GM18499 (cell line): ENCODE measurements around the gene ACLY.
"Not testable (repeated sequence)": the region's sequence is repeated elsewhere in the genome, so short reads cannot be mapped to it uniquely, and the experiment has no call there.

Source experiments
- ATAC-seq: cut with Tn5 transposase; IDR thresholded peaks from one replicate; pipeline ENCODE4 v1.9.1; 2021; ENCODE audit warnings: moderate number of reproducible peaks; ENCODE audit not compliant: insufficient read depth, unreplicated experiment

The ACLY gene

GRCh38 chr17:41837761-41838538, 80.8 kb downstream of the ACLY start, which contains the start of gene KLHL10:
TSS of gene KLHL10 (plus strand) at chr17:41837825. CDS start at chr17:41837933, 108 bp downstream.
- ATAC-seq: no peak

DNA sequence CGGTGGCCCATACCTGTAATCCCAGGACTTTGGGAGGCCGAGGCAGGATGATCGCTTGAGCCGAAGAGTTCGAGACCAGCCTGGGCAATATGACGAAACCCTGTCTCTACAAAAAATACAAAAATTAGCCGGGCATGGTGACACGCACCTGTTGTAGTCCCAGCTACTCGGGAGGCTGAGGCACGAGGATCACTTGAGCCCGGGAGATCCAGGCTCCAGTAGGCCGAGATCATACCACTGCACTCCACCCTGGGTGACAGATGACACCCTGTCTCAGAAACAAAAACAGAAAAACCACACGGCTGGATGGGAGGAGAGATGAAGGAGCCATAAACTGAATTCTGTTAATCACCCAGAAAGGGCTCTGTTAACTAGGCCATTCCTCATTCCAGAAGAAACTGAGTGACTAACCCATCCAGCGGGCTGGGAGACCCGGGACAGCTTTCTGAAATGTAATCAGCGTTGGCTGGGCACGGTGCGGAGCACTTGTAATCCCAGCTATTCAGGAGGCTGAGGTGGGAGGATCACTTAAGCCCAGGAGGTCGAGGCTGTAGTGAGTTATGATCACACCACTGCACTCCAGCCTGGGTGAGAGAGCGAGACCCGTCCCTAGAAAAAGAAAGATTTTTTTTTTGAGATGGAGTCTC, 82.1 kb downstream of the ACLY start:
- ATAC-seq: no peak

GRCh38 chr17:41835800-41836549, 82.8 kb downstream of the ACLY start, which contains the start of gene NT5C3B:
TSS of gene NT5C3B (minus strand) at chr17:41836232. CDS start at chr17:41836193, 39 bp downstream.
- ATAC-seq: no peak

DNA sequence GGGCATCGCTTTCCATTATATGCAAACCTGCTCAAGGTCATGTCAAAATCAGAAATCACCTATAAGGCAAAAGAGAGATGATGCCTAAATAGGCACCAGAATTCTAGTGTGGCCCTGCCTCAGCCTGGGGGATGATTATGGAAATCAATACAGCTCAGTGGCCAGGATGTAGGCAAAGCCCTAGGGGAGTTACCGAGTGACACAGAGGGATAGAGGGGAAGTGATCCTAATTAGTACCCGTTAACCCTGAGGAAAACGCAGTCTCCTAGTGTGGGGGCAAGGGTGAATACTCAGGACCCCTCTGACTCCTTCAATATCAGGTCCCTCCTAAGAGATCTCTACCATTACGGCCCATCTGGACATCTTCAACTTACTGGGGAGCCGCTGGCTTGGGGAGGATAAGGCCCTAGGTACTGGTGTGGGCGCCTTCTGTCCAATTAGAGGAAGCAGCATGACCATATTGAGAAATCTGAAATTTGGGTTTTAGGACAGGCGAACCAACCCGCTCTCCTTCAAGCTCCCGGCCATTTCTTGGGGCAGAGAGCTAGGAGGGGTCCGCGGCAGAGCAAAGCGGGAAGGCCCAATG, 83.4 kb downstream of the ACLY start:
- no peak for ATAC-seq

DNA sequence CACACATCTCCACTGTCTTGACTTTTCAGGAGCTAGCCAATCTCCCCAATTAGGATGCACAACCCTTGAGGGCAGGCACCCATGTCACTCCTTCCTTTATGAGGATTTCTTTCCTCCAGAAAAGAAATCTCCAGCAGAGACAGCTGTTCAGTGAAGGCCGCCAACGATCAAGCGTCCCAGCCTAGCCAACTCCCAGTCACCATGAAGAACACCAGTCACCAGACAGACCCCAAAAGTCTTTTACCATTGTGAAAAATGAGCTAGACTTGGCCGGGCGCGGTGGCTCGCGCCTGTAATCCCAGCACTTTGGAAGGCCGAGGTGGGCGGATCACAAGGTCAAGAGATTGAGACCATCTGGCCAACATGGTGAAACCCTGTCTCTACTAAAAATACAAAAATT, 88.8 kb downstream of the ACLY start:
- ATAC-seq: not testable (repeated sequence)

DNA sequence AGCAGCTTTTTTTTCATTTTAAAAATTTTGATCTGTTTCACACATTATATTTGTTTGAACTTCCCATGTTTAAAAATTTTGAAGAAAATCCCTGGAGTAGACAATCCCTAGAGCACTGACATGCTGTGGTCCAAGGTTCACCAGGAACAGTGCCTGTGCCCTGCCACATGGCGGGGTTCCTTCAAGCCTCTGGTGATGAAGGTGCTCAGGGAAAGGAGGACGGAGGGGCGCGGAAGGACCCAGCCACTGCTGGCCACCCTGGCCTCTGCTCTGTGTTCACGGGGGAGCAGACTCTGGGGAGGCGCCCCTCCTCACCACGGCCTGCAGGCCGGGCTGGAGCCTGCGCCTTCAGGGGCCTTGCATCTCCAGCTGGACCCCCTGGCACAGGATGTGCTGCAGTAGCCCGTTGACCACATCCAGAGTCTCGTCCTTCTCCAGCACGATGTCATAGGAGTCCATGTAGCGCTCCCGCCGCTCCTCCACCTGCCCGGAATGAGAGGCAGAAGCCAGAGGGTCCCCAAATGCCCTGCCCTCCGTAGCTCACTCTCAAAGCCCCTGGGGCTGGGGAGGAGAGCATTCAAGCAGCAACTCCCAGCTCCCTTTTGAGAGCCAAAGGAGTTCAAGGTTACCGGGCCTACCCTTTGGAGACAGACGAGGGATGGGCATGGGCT, 93.4 kb downstream of the ACLY start:
- ATAC-seq: no peak

- ATAC-seq: no peak
Measured at GRCh38 chr17:41824086-41824485, 94.7 kb downstream of the ACLY start.

DNA sequence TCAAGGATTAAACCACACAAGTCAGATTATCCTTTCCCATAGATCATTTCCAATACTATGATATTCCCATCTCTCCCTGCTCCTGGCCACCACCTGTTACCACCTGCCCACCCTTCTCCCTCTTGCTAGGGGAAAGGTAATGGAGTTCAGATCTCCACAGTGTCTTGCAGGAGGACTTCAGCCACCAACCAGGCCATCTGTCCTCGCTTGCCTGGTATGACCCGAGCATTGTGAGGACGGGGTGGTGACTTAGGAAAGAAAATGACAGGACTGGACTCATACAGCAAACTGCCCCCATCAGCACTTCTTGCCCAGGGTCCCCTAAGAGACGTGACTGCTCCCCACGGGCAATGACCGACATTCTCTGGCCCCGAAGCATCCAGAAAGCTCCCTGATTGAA, 95.2 kb downstream of the ACLY start:
- ATAC-seq: no peak

DNA sequence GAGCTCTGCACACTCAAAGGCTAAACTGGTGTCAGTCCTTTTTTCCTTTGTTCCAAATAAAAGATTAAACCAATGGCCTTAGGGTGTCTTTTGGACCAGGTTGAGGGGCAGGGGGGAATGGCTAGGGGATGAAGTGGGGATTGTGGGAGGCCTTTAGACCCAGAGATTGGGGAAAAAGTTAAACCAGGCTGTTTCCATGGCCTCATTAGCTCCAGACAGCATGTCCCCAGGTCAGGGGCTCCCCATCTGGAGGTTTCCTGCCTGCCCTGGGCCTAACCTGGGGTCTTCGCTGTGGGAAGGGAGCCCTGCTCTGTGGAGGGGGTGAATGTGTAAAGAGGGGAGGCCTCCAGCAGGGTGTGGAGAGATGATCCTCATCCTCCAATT, 95.6 kb downstream of the ACLY start:
- ATAC-seq: no peak

- no peak for ATAC-seq
Measured at GRCh38 chr17:41822216-41823140, 96.3 kb downstream of the ACLY start.

DNA sequence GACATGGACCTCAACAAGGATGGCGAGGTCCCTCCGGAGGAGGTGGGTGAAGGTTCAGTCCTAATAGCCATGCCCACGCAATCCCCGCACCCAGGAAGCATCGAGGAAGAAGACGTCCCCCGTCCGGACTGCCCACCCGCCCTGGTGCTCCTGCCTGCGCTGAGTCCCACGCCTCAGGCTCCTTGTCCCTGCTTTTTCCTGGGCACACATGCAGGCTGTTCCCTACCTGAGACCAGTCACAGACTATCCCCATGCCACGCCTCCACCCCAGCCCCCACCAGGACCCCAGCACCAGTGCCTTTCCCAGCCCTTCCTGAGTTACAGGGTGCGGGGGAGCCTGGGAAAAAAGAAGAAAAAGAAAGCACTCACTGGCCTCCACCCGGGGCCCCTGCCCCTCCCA, 97.0 kb downstream of the ACLY start:
- no peak for ATAC-seq

- ATAC-seq: no peak
Measured at GRCh38 chr17:41818024-41818423, 100.7 kb downstream of the ACLY start.
